Measurements from ENCODE around the gene MYOC.
"Not testable (repeated sequence)": the region's sequence is repeated elsewhere in the genome, so short reads cannot be mapped to it uniquely, and the experiment has no call there.

GRCh38 chr1:171615122-171615906 lies 37.2 kb downstream of the MYOC start:
- TF ChIP-seq CTCF (IDR thresholded peaks at IDR 0.05; ENCODE audit: insufficient read depth, low read depth, low read length); EZH2 (IDR thresholded peaks at IDR 0.05; ENCODE audit: insufficient read depth, low read length): not testable (repeated sequence)

Data from astrocyte (in vitro differentiated cells and primary cell).